ENCODE measurements around the gene PDE8A. TPM values are rescaled to one million over a fixed set of nuclear protein-coding genes. Genes with fewer than 3 reads are reported as not detected.

PDE8A gene
- total RNA-seq, 2 donors from 2014 or later = 34.2 to 50.1 TPM

GRCh38 chr15:84987949-84988624 is 6.4 kb downstream of the PDE8A start:
- Histone ChIP-seq H3K27me3 (no peaks in the 10 kb centered on the region), H3K9me3 (no peaks in the 10 kb centered on the region), H3K4me3 (no peak overlapping the region), H3K27ac (no peak overlapping the region), H3K4me1 (peaks cover 41% of the 10 kb centered on the region), H3K36me3 (replicated peaks in 1 of 2; ENCODE audit: insufficient read depth in 1 of 2, low read depth in 2 of 2) (no peaks in the 10 kb centered on the region)
- no peak for TF ChIP-seq POLR2A (IDR thresholded peaks at IDR 0.05)
- no peak for TF ChIP-seq CTCF (IDR thresholded peaks at IDR 0.05)
- ATAC-seq = no peak
- DNase-seq = no peak
- intact Hi-C loops (cut with DNase I) = no loop called here
- WGBS, 2 donors = 75 to 77% methylated on average over 3 of the region's 3 CpGs

GRCh38 chr15:84988909-84989644 is 7.4 kb downstream of the PDE8A start:
- H3K4me1 ChIP-seq = peaks cover 37% of the 10 kb centered on the region
- 73 to 75% methylated on average over 2 of the region's 2 CpGs for WGBS, 2 donors
- no peaks in the 10 kb centered on the region for H3K9me3 ChIP-seq
- no peaks in the 10 kb centered on the region for H3K36me3 ChIP-seq (replicated peaks in 1 of 2; ENCODE audit: insufficient read depth in 1 of 2, low read depth in 2 of 2)
- H3K4me3 ChIP-seq = no peak overlapping the region
- TF ChIP-seq CTCF (IDR thresholded peaks at IDR 0.05) = no peak
- no peak for TF ChIP-seq POLR2A (IDR thresholded peaks at IDR 0.05)
- no peak overlapping the region for H3K27ac ChIP-seq
- no peak for DNase-seq
- no peak for ATAC-seq
- intact Hi-C loops (cut with DNase I) = no loop called here
- H3K27me3 ChIP-seq = no peaks in the 10 kb centered on the region

- Histone ChIP-seq H3K4me1 (peaks cover 31% of the 10 kb centered on the region), H3K27me3 (no peaks in the 10 kb centered on the region), H3K27ac (no peak overlapping the region), H3K36me3 (replicated peaks in 1 of 2; ENCODE audit: insufficient read depth in 1 of 2, low read depth in 2 of 2) (no peaks in the 10 kb centered on the region), H3K4me3 (no peak overlapping the region), H3K9me3 (no peaks in the 10 kb centered on the region)
- TF ChIP-seq CTCF (IDR thresholded peaks at IDR 0.05) = no peak
- TF ChIP-seq POLR2A (IDR thresholded peaks at IDR 0.05) = no peak
- DNase-seq (no peak), ATAC-seq (no peak)
- intact Hi-C loops (cut with DNase I) = no loop called here
- WGBS, 2 donors = 83 to 89% methylated on average over 1 of the region's 1 CpG
These were observed 8.9 kb downstream of the PDE8A start for GRCh38 chr15:84990507-84990906.

- H3K27ac ChIP-seq = no peak overlapping the region
- ATAC-seq = no peak
- no peak for TF ChIP-seq POLR2A (IDR thresholded peaks at IDR 0.05)
- no peak for TF ChIP-seq CTCF (IDR thresholded peaks at IDR 0.05)
- no peaks in the 10 kb centered on the region for H3K27me3 ChIP-seq
- no peaks in the 10 kb centered on the region for H3K9me3 ChIP-seq
- intact Hi-C loops (cut with DNase I) = no loop called here
- H3K4me1 ChIP-seq = peaks cover 25% of the 10 kb centered on the region
- WGBS, 2 donors = 76 to 83% methylated on average over 4 of the region's 4 CpGs
- H3K4me3 ChIP-seq = no peak overlapping the region
- no peak for DNase-seq
- H3K36me3 ChIP-seq (replicated peaks in 1 of 2; ENCODE audit: insufficient read depth in 1 of 2, low read depth in 2 of 2) = no peaks in the 10 kb centered on the region
These were observed 9.5 kb downstream of the PDE8A start for GRCh38 chr15:84991014-84991712.
